Esophagus (tissue), 2 donors: ENCODE measurements around the gene FOXL3. TPM values are rescaled to one million over a fixed set of nuclear protein-coding genes. Genes with fewer than 3 reads are reported as not detected.

Source experiments
- H3K27ac ChIP-seq, 2 donors: one replicate each; pipeline ENCODE4 v1.5.1; 2013; ENCODE audit warnings: low read depth in 2 of 2, mild to moderate bottlenecking in 2 of 2, inconsistent platforms in 1 of 2, low read length in 1 of 2, moderate library complexity in 1 of 2
- H3K27me3 ChIP-seq, 2 donors: one replicate each; pipeline ENCODE4 v1.6.1; 2013; ENCODE audit warnings: low read length in 2 of 2, control low read depth in 1 of 2, mild to moderate bottlenecking in 1 of 2; ENCODE audit not compliant: insufficient read depth in 2 of 2, control insufficient read depth in 1 of 2
- H3K36me3 ChIP-seq, 2 donors: one replicate each; pipeline ENCODE4 v1.6.1; 2013; ENCODE audit warnings: low read length in 1 of 2; ENCODE audit not compliant: control insufficient read depth in 2 of 2, insufficient read depth in 2 of 2
- H3K4me1 ChIP-seq, 2 donors: one replicate each; pipeline ENCODE4 v1.6.1; 2013; ENCODE audit warnings: low read length in 1 of 2; ENCODE audit not compliant: control insufficient read depth in 2 of 2, insufficient read depth in 2 of 2
- H3K4me3 ChIP-seq, 2 donors: one replicate each; pipeline ENCODE4 v1.5.1; 2013; ENCODE audit warnings: low read length in 2 of 2, mild to moderate bottlenecking in 2 of 2, low read depth in 1 of 2, moderate library complexity in 1 of 2
- H3K9me3 ChIP-seq, 2 donors: one replicate each; pipeline ENCODE4 v1.6.1; 2013; ENCODE audit warnings: mild to moderate bottlenecking in 2 of 2, low read depth in 1 of 2, low read length in 1 of 2, moderate library complexity in 1 of 2; ENCODE audit not compliant: control insufficient read depth in 2 of 2, insufficient read depth in 1 of 2
- WGBS, 2 donors: extraction: QIAGEN DNeasy Blood & Tissue Kit; methylation state at CpG; one replicate each; pipeline ENCODE4 v1.1.7; 2013; 5-methylcytosine and 5-hydroxymethylcytosine counted together
- polyA plus RNA-seq, 2 donors: library from polyadenylated mRNA; stranded (reverse); fragments of 200-250 nt; gene quantifications; one replicate each; pipeline ENCODE4 v1.2.3, GENCODE V29; 2013
- donor health status: healthy with polysubstance abuse.
- donor health status: Bipolar disorder and iron deficiency.

Gene FOXL3
- polyA plus RNA-seq, 2 donors: not detected

GRCh38 chr7:317643-318405 is 27.9 kb downstream of the FOXL3 start:
- Histone ChIP-seq H3K27ac (no peak overlapping the region), H3K4me1 (no peaks in the 10 kb centered on the region), H3K9me3 (peaks cover 0 to 2% of the 10 kb centered on the region in 2 donors), H3K27me3 (peaks cover 0 to 5% of the 10 kb centered on the region in 2 donors), H3K36me3 (no peaks in the 10 kb centered on the region), H3K4me3 (no peak overlapping the region)
- WGBS, 2 donors: 80 to 84% methylated on average over 27 of the region's 27 CpGs

- Histone ChIP-seq H3K27ac (no peak overlapping the region), H3K27me3 (peaks cover 0 to 5% of the 10 kb centered on the region in 2 donors), H3K4me3 (no peak overlapping the region), H3K4me1 (no peaks in the 10 kb centered on the region), H3K9me3 (peaks cover 0 to 2% of the 10 kb centered on the region in 2 donors), H3K36me3 (no peaks in the 10 kb centered on the region)
- 55 to 56% methylated on average over 9 of the region's 9 CpGs for WGBS, 2 donors
These were observed 28.5 kb downstream of the FOXL3 start for GRCh38 chr7:318476-318875.

GRCh38 chr7:318878-319661 is 29.1 kb downstream of the FOXL3 start:
- Histone ChIP-seq H3K4me1 (no peaks in the 10 kb centered on the region), H3K27ac (no peak overlapping the region), H3K4me3 (no peak overlapping the region), H3K27me3 (peaks cover 0 to 3% of the 10 kb centered on the region in 2 donors), H3K9me3 (peaks cover 0 to 2% of the 10 kb centered on the region in 2 donors), H3K36me3 (no peaks in the 10 kb centered on the region)
- 46 to 47% methylated on average over 18 of the region's 18 CpGs for WGBS, 2 donors

GRCh38 chr7:320297-320696 is 30.3 kb downstream of the FOXL3 start:
- no peaks in the 10 kb centered on the region for H3K36me3 ChIP-seq
- H3K27me3 ChIP-seq: peaks cover 0 to 3% of the 10 kb centered on the region in 2 donors
- no peak overlapping the region for H3K27ac ChIP-seq
- 89 to 94% methylated on average over 2 of the region's 2 CpGs for WGBS, 2 donors
- H3K9me3 ChIP-seq: peaks cover 0 to 2% of the 10 kb centered on the region in 2 donors
- no peaks in the 10 kb centered on the region for H3K4me1 ChIP-seq
- no peak overlapping the region for H3K4me3 ChIP-seq

- Histone ChIP-seq H3K27me3 (peaks cover 0 to 3% of the 10 kb centered on the region in 2 donors), H3K4me3 (no peak overlapping the region), H3K4me1 (no peaks in the 10 kb centered on the region), H3K27ac (no peak overlapping the region), H3K36me3 (no peaks in the 10 kb centered on the region), H3K9me3 (peaks cover 4 to 9% of the 10 kb centered on the region in 2 donors)
- 10 to 13% methylated on average over 38 to 45 of the region's 45 CpGs for WGBS, 2 donors
These were observed 32.2 kb downstream of the FOXL3 start for GRCh38 chr7:322111-322671.

- no peaks in the 10 kb centered on the region for H3K4me1 ChIP-seq
- 92 to 96% methylated on average over 4 to 6 of the region's 6 CpGs for WGBS, 2 donors
- peaks cover 0 to 3% of the 10 kb centered on the region in 2 donors for H3K27me3 ChIP-seq
- H3K9me3 ChIP-seq: peaks cover 4 to 9% of the 10 kb centered on the region in 2 donors
- no peak overlapping the region for H3K4me3 ChIP-seq
- no peak overlapping the region for H3K27ac ChIP-seq
- H3K36me3 ChIP-seq: no peaks in the 10 kb centered on the region
These were observed 32.7 kb downstream of the FOXL3 start for GRCh38 chr7:322708-323111.

- peaks cover 0 to 3% of the 10 kb centered on the region in 2 donors for H3K27me3 ChIP-seq
These were observed 33.4 kb downstream of the FOXL3 start for GRCh38 chr7:323410-323809.

GRCh38 chr7:324011-324410 is 34.0 kb downstream of the FOXL3 start:
- 76 to 82% methylated on average over 8 of the region's 8 CpGs for WGBS, 2 donors
- no peak overlapping the region for H3K4me3 ChIP-seq

More at GRCh38 chr7:323410-323809, 33.4 kb downstream of the FOXL3 start:
- Histone ChIP-seq H3K4me3 (no peak overlapping the region), H3K36me3 (no peaks in the 10 kb centered on the region), H3K27ac (no peak overlapping the region), H3K4me1 (no peaks in the 10 kb centered on the region), H3K9me3 (peaks cover 4 to 9% of the 10 kb centered on the region in 2 donors)
- WGBS, 2 donors: 52 to 67% methylated on average over 10 of the region's 10 CpGs

GRCh38 chr7:325051-325798 is 35.3 kb downstream of the FOXL3 start:
- H3K27me3 ChIP-seq: no peaks in the 10 kb centered on the region
- H3K36me3 ChIP-seq: no peaks in the 10 kb centered on the region
- H3K4me3 ChIP-seq: no peak overlapping the region
- 87 to 90% methylated on average over 20 of the region's 20 CpGs for WGBS, 2 donors
- H3K9me3 ChIP-seq: peaks cover 4 to 6% of the 10 kb centered on the region in 2 donors
- H3K4me1 ChIP-seq: no peaks in the 10 kb centered on the region
- H3K27ac ChIP-seq: no peak overlapping the region

More at GRCh38 chr7:324011-324410, 34.0 kb downstream of the FOXL3 start:
- Histone ChIP-seq H3K27ac (no peak overlapping the region), H3K27me3 (peaks cover 0 to 3% of the 10 kb centered on the region in 2 donors), H3K9me3 (peaks cover 4 to 9% of the 10 kb centered on the region in 2 donors), H3K4me1 (no peaks in the 10 kb centered on the region), H3K36me3 (no peaks in the 10 kb centered on the region)
